ENCODE data around the gene GP5.

GP5 gene

GRCh38 chr3:194379651-194380050 lies 19.4 kb downstream of the GP5 start:
- ATAC-seq, result no peak
- no peak for TF ChIP-seq ESRRG (CRISPR knock-in tag; IDR thresholded peaks at IDR 0.05)
- TF ChIP-seq ZFP30 (CRISPR knock-in tag; IDR thresholded peaks at IDR 0.05), result no peak
- no peak for TF ChIP-seq ZFP3 (CRISPR knock-in tag; IDR thresholded peaks at IDR 0.05)
- no peak for TF ChIP-seq SNAI2 (CRISPR knock-in tag; IDR thresholded peaks at IDR 0.05)
- TF ChIP-seq ZNF70 (CRISPR knock-in tag; IDR thresholded peaks at IDR 0.05), result no peak
- no peak for TF ChIP-seq PPARA (CRISPR knock-in tag; IDR thresholded peaks at IDR 0.05; ENCODE audit: borderline replicate concordance)
- no peak for TF ChIP-seq OSR1 (CRISPR knock-in tag; IDR thresholded peaks at IDR 0.05)
- no peak for TF ChIP-seq ZNF565 (CRISPR knock-in tag; conservative IDR thresholded peaks at IDR 0.05; ENCODE audit: low read depth)
- no peak for TF ChIP-seq GLIS3 (CRISPR knock-in tag; IDR thresholded peaks at IDR 0.05)
- no peak for TF ChIP-seq RARB (CRISPR knock-in tag; IDR thresholded peaks at IDR 0.05)
- TF ChIP-seq BACH2 (CRISPR knock-in tag; IDR thresholded peaks at IDR 0.05; ENCODE audit: borderline replicate concordance), result no peak
- TF ChIP-seq ZNF8 (CRISPR knock-in tag; IDR thresholded peaks at IDR 0.05), result no peak
- no peak for TF ChIP-seq CREB5 (CRISPR knock-in tag; IDR thresholded peaks at IDR 0.05; ENCODE audit: low read depth)
- no peak for TF ChIP-seq POU6F1 (CRISPR knock-in tag; IDR thresholded peaks at IDR 0.05; ENCODE audit: borderline replicate concordance, low read depth)
- no peak for TF ChIP-seq ISL1 (CRISPR knock-in tag; IDR thresholded peaks at IDR 0.05)
- TF ChIP-seq PATZ1 (CRISPR knock-in tag; IDR thresholded peaks at IDR 0.05; ENCODE audit: borderline replicate concordance), result no peak
- no peak for TF ChIP-seq CSDC2 (CRISPR knock-in tag; IDR thresholded peaks at IDR 0.05)
- no peak for TF ChIP-seq TCF4 (CRISPR knock-in tag; IDR thresholded peaks at IDR 0.05; ENCODE audit: borderline replicate concordance)

DNA sequence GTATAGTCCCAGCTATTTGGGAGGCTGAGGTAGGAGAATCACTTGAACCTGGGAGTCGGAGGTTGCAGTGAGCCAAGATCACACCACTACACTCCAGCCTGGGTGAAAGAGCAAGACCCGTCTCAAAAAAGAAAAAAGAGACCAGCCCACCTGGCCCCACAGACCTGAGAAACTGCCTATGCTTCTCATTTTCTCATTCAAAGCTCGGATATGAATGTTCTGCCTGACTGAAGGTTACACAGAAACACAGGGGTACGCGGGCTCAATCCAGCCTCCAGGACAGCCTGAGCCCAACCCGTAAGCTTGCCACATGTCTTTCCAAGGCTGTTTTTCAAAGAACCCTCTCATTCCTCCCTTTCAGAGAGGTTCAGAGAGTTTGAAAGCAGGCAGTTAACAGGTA lies 19.8 kb downstream of the GP5 start:
- ATAC-seq, result no peak
- no peak for TF ChIP-seq CSDC2 (CRISPR knock-in tag; IDR thresholded peaks at IDR 0.05)
- TF ChIP-seq OSR1 (CRISPR knock-in tag; IDR thresholded peaks at IDR 0.05), result no peak
- no peak for TF ChIP-seq ESRRG (CRISPR knock-in tag; IDR thresholded peaks at IDR 0.05)
- no peak for TF ChIP-seq PATZ1 (CRISPR knock-in tag; IDR thresholded peaks at IDR 0.05; ENCODE audit: borderline replicate concordance)
- no peak for TF ChIP-seq ZFP3 (CRISPR knock-in tag; IDR thresholded peaks at IDR 0.05)
- TF ChIP-seq POU6F1 (CRISPR knock-in tag; IDR thresholded peaks at IDR 0.05; ENCODE audit: borderline replicate concordance, low read depth), result no peak
- TF ChIP-seq GLIS3 (CRISPR knock-in tag; IDR thresholded peaks at IDR 0.05), result no peak
- TF ChIP-seq TCF4 (CRISPR knock-in tag; IDR thresholded peaks at IDR 0.05; ENCODE audit: borderline replicate concordance), result no peak
- no peak for TF ChIP-seq CREB5 (CRISPR knock-in tag; IDR thresholded peaks at IDR 0.05; ENCODE audit: low read depth)
- TF ChIP-seq PPARA (CRISPR knock-in tag; IDR thresholded peaks at IDR 0.05; ENCODE audit: borderline replicate concordance), result no peak
- no peak for TF ChIP-seq ZNF565 (CRISPR knock-in tag; conservative IDR thresholded peaks at IDR 0.05; ENCODE audit: low read depth)
- TF ChIP-seq ZFP30 (CRISPR knock-in tag; IDR thresholded peaks at IDR 0.05), result no peak
- TF ChIP-seq ZNF70 (CRISPR knock-in tag; IDR thresholded peaks at IDR 0.05), result no peak

DNA sequence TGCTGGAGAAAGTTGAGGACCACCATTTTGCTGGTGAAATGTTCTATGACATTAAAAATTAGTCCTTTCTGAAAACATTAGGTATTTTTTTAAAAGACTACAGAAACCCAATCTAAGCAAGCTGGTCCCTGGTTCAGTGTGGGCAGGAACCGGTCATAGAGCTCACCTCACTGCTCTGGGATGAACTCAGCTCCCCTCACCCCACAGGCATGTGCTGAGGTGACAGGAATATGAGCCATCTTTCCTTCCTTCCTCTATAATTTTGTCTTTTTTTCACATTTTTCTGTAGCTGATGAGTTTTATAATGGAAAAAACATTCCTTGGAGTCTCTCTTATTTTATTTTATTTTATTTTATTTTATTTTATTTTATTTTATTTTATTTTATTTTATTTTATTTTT lies 21.4 kb downstream of the GP5 start:
- no peak for ATAC-seq
- TF ChIP-seq TCF4 (CRISPR knock-in tag; IDR thresholded peaks at IDR 0.05; ENCODE audit: borderline replicate concordance), result no peak
- TF ChIP-seq RARB (CRISPR knock-in tag; IDR thresholded peaks at IDR 0.05), result no peak
- no peak for TF ChIP-seq ZFP30 (CRISPR knock-in tag; IDR thresholded peaks at IDR 0.05)
- TF ChIP-seq TSHZ2 (CRISPR knock-in tag; IDR thresholded peaks at IDR 0.05), result no peak
- no peak for TF ChIP-seq CSRNP3 (CRISPR knock-in tag; IDR thresholded peaks at IDR 0.05)
- TF ChIP-seq PPARA (CRISPR knock-in tag; IDR thresholded peaks at IDR 0.05; ENCODE audit: borderline replicate concordance), result no peak
- no peak for TF ChIP-seq SNAI2 (CRISPR knock-in tag; IDR thresholded peaks at IDR 0.05)
- TF ChIP-seq ZC3H10 (CRISPR knock-in tag; IDR thresholded peaks at IDR 0.05), result no peak
- TF ChIP-seq ZFP3 (CRISPR knock-in tag; IDR thresholded peaks at IDR 0.05), result no peak
- TF ChIP-seq ARNTL (CRISPR knock-in tag; IDR thresholded peaks at IDR 0.05; ENCODE audit: borderline replicate concordance, low read depth), result no peak
- TF ChIP-seq ZNF565 (CRISPR knock-in tag; conservative IDR thresholded peaks at IDR 0.05; ENCODE audit: low read depth), result no peak
- TF ChIP-seq ZNF70 (CRISPR knock-in tag; IDR thresholded peaks at IDR 0.05), result no peak
- TF ChIP-seq CSDC2 (CRISPR knock-in tag; IDR thresholded peaks at IDR 0.05), result no peak

Data from SK-N-SH treated with all-trans-retinoic acid at 6 μM for 48 hours (cell line).